ENCODE data around the gene PAPSS1. TPM values are rescaled to one million over a fixed set of nuclear protein-coding genes. Genes with fewer than 3 reads are reported as not detected.

PAPSS1 gene
- total RNA-seq, 1 donor from 2014 or later = 140 TPM

- H3K79me2 ChIP-seq (ENCODE audit: low read depth) = peaks cover 97% of the 10 kb centered on the region
- H3K27me3 ChIP-seq = no peaks in the 10 kb centered on the region
- no peak overlapping the region for H3K27ac ChIP-seq
- Mint-ChIP-seq H3K4me1 (no peaks in the 10 kb centered on the region), H3K4me3 (no peak overlapping the region), H3K27me3 (ENCODE audit: insufficient read depth, low read depth) (peaks cover 2% of the 10 kb centered on the region), H3K36me3 (peaks cover 55% of the 10 kb centered on the region), H3K27ac (no peak overlapping the region), H3K9me3 (peaks cover 61% of the 10 kb centered on the region)
- no peaks in the 10 kb centered on the region for H3K4me1 ChIP-seq
- H3F3A ChIP-seq (ENCODE audit: low read depth) = no peaks in the 10 kb centered on the region
- H4K20me1 ChIP-seq (ENCODE audit: low read depth) = no peaks in the 10 kb centered on the region
- H3K4me3 ChIP-seq = no peak overlapping the region
- TF ChIP-seq EZH2phosphoT487 (IDR thresholded peaks at IDR 0.05) (no peak), EZH2 (IDR thresholded peaks at IDR 0.05) (no peak), CTCF (IDR thresholded peaks at IDR 0.05) (no peak)
- H2AFZ ChIP-seq (replicated peaks) = no peak overlapping the region
- no peak overlapping the region for H3K4me2 ChIP-seq
- peaks cover 5% of the 10 kb centered on the region for H3K9me3 ChIP-seq (ENCODE audit: low read depth)
- DNase-seq (ENCODE audit: low spot score) = no peak
- H3K9ac ChIP-seq = no peak overlapping the region
- H3K36me3 ChIP-seq = peaks cover 4% of the 10 kb centered on the region
These were observed 9.3 kb downstream of the PAPSS1 start for GRCh38 chr4:107710493-107711459.

GRCh38 chr4:107709916-107710315 is 10.1 kb downstream of the PAPSS1 start:
- Histone ChIP-seq H3K27me3 (no peaks in the 10 kb centered on the region), H3K79me2 (ENCODE audit: low read depth) (peaks cover 97% of the 10 kb centered on the region), H3K36me3 (peaks cover 8% of the 10 kb centered on the region), H3K9me3 (ENCODE audit: low read depth) (peaks cover 10% of the 10 kb centered on the region), H3K9ac (no peak overlapping the region), H3K4me1 (no peaks in the 10 kb centered on the region), H3K4me2 (no peak overlapping the region), H3K4me3 (no peak overlapping the region), H3F3A (ENCODE audit: low read depth) (no peaks in the 10 kb centered on the region), H4K20me1 (ENCODE audit: low read depth) (no peaks in the 10 kb centered on the region), H3K27ac (no peak overlapping the region), H2AFZ (replicated peaks) (no peak overlapping the region)
- TF ChIP-seq CTCF (IDR thresholded peaks at IDR 0.05) (no peak), EZH2phosphoT487 (IDR thresholded peaks at IDR 0.05) (no peak), EZH2 (IDR thresholded peaks at IDR 0.05) (no peak)
- Mint-ChIP-seq H3K4me3 (no peak overlapping the region), H3K36me3 (peaks cover 59% of the 10 kb centered on the region), H3K9me3 (peaks cover 68% of the 10 kb centered on the region), H3K4me1 (no peaks in the 10 kb centered on the region), H3K27ac (no peak overlapping the region), H3K27me3 (ENCODE audit: insufficient read depth, low read depth) (peaks cover 2% of the 10 kb centered on the region)
- DNase-seq (ENCODE audit: low spot score) = no peak

GRCh38 chr4:107708225-107708624 is 11.8 kb downstream of the PAPSS1 start:
- Histone ChIP-seq H3K27me3 (no peaks in the 10 kb centered on the region), H3K79me2 (ENCODE audit: low read depth) (peaks cover 95% of the 10 kb centered on the region), H3K36me3 (peaks cover 8% of the 10 kb centered on the region), H2AFZ (replicated peaks) (no peak overlapping the region), H3K27ac (no peak overlapping the region), H4K20me1 (ENCODE audit: low read depth) (no peaks in the 10 kb centered on the region), H3K4me2 (no peak overlapping the region), H3F3A (ENCODE audit: low read depth) (no peaks in the 10 kb centered on the region), H3K4me1 (no peaks in the 10 kb centered on the region), H3K4me3 (no peak overlapping the region), H3K9ac (no peak overlapping the region), H3K9me3 (ENCODE audit: low read depth) (peaks cover 10% of the 10 kb centered on the region)
- H3K9me3 Mint-ChIP-seq = peaks cover 73% of the 10 kb centered on the region
- TF ChIP-seq EZH2phosphoT487 (IDR thresholded peaks at IDR 0.05) = no peak
- H3K27me3 Mint-ChIP-seq (ENCODE audit: insufficient read depth, low read depth) = no peaks in the 10 kb centered on the region
- no peaks in the 10 kb centered on the region for H3K4me1 Mint-ChIP-seq
- no peak overlapping the region for H3K4me3 Mint-ChIP-seq
- peaks cover 56% of the 10 kb centered on the region for H3K36me3 Mint-ChIP-seq
- no peak overlapping the region for H3K27ac Mint-ChIP-seq
- no peak for DNase-seq (ENCODE audit: low spot score)

All from neural progenitor cell (in vitro differentiated cells).